ENCODE results near the gene CTSC. TPM values are rescaled to one million over a fixed set of nuclear protein-coding genes. Genes with fewer than 3 reads are reported as not detected.

CTSC gene
- total and polyA plus RNA-seq, 4 experiments from 2014 or later = 57.1 to 161 (median 99.3) TPM

- no peaks in the 10 kb centered on the region for H3K36me3 ChIP-seq (ENCODE audit: insufficient read depth, low read length)
- H3K27me3 ChIP-seq (ENCODE audit: insufficient read depth, low read length) = no peaks in the 10 kb centered on the region
- H3K27ac Mint-ChIP-seq = peak overlapping the region in 3 of 7 donors; percentile 19 to 43 (median 39)
- ChIA-PET POLR2A (ENCODE audit: partially characterized antibody) (interaction anchor here (2.9 kb wide), 1 partner anchor 17 kb away, joined by 19 read pairs; the partner anchor contains the start of gene CTSC), CTCF (ENCODE audit: partially characterized antibody) (interaction anchor here (1.8 kb wide), 1 partner anchor 11 kb away, joined by 5 read pairs; no protein-coding TSS in a partner anchor)
- no peaks in the 10 kb centered on the region for H3K27me3 Mint-ChIP-seq
- H3K9me3 Mint-ChIP-seq = no peaks in the 10 kb centered on the region
- intact Hi-C loops (cut with micrococcal nuclease) = loop anchor here (2.0 kb wide), 1 partner anchor 17 kb away; the partner anchor contains the start of gene CTSC
- peaks cover 17 to 32% (median 21%) of the 10 kb centered on the region in 4 donors for H3K4me1 Mint-ChIP-seq
- no peaks in the 10 kb centered on the region for H3K36me3 Mint-ChIP-seq
- peaks cover 31% of the 10 kb centered on the region for H3K4me1 ChIP-seq (ENCODE audit: insufficient read depth, low read length)
- H3K4me3 Mint-ChIP-seq = peak overlapping the region in 6 of 8 donors; percentile 6 to 71 (median 52)
- no peaks in the 10 kb centered on the region for H3K9me3 ChIP-seq (ENCODE audit: control insufficient read depth in 1 of 2, low read length in 2 of 2)
- H3K4me3 ChIP-seq (ENCODE audit: low read length in 2 of 2) = no peak overlapping the region
- no peak for DNase-seq
- H3K27ac ChIP-seq (ENCODE audit: low read depth, low read length) = no peak overlapping the region
Observed at GRCh38 chr11:88353835-88354496, 16.4 kb upstream of the CTSC start.

GRCh38 chr11:88353386-88353785, 15.8 kb upstream of the CTSC start:
- Mint-ChIP-seq H3K27me3 (no peaks in the 10 kb centered on the region), H3K9me3 (no peaks in the 10 kb centered on the region), H3K36me3 (no peaks in the 10 kb centered on the region), H3K27ac (peak overlapping the region in 3 of 7 donors; percentile 36 to 43 (median 39)), H3K4me3 (peak overlapping the region in 2 of 8 donors; percentile 66 to 71), H3K4me1 (peaks cover 17 to 32% (median 21%) of the 10 kb centered on the region in 4 donors)
- Histone ChIP-seq H3K4me3 (ENCODE audit: low read length in 2 of 2) (no peak overlapping the region), H3K27ac (ENCODE audit: low read depth, low read length) (no peak overlapping the region), H3K27me3 (ENCODE audit: insufficient read depth, low read length) (no peaks in the 10 kb centered on the region), H3K36me3 (ENCODE audit: insufficient read depth, low read length) (no peaks in the 10 kb centered on the region), H3K9me3 (ENCODE audit: control insufficient read depth in 1 of 2, low read length in 2 of 2) (no peaks in the 10 kb centered on the region), H3K4me1 (ENCODE audit: insufficient read depth, low read length) (peaks cover 31% of the 10 kb centered on the region)
- no peak for DNase-seq
- ChIA-PET POLR2A (ENCODE audit: partially characterized antibody) (no interaction called here), CTCF (ENCODE audit: partially characterized antibody) (no interaction called here)
- intact Hi-C loops (cut with micrococcal nuclease) = no loop called here

- H3K27me3 ChIP-seq (ENCODE audit: insufficient read depth, low read length) = no peaks in the 10 kb centered on the region
- ChIA-PET POLR2A (ENCODE audit: partially characterized antibody) (no interaction called here), CTCF (ENCODE audit: partially characterized antibody) (interaction anchor here (1.0 kb wide), 1 partner anchor 15 kb away, joined by 4 read pairs; no protein-coding TSS in a partner anchor)
- intact Hi-C loops (cut with micrococcal nuclease) = no loop called here
- H3K4me3 ChIP-seq (ENCODE audit: low read length in 2 of 2) = no peak overlapping the region
- peaks cover 0 to 3% of the 10 kb centered on the region in 2 donors for H3K36me3 Mint-ChIP-seq
- H3K27ac Mint-ChIP-seq = no peak overlapping the region
- peaks cover 21% of the 10 kb centered on the region for H3K4me1 ChIP-seq (ENCODE audit: insufficient read depth, low read length)
- DNase-seq = no peak
- H3K4me1 Mint-ChIP-seq = peaks cover 8 to 22% (median 15%) of the 10 kb centered on the region in 4 donors
- H3K27me3 Mint-ChIP-seq = no peaks in the 10 kb centered on the region
- no peak overlapping the region for H3K27ac ChIP-seq (ENCODE audit: low read depth, low read length)
- H3K36me3 ChIP-seq (ENCODE audit: insufficient read depth, low read length) = no peaks in the 10 kb centered on the region
- peaks cover 0 to 2% (median 0%) of the 10 kb centered on the region in 8 donors for H3K9me3 Mint-ChIP-seq
- no peaks in the 10 kb centered on the region for H3K9me3 ChIP-seq (ENCODE audit: control insufficient read depth in 1 of 2, low read length in 2 of 2)
- H3K4me3 Mint-ChIP-seq = no peak overlapping the region
Observed at GRCh38 chr11:88352139-88352538, 14.6 kb upstream of the CTSC start.

GRCh38 chr11:88348870-88349269, 11.3 kb upstream of the CTSC start:
- Histone ChIP-seq H3K4me1 (ENCODE audit: insufficient read depth, low read length) (peaks cover 20% of the 10 kb centered on the region), H3K9me3 (ENCODE audit: control insufficient read depth in 1 of 2, low read length in 2 of 2) (no peaks in the 10 kb centered on the region), H3K27me3 (ENCODE audit: insufficient read depth, low read length) (no peaks in the 10 kb centered on the region), H3K4me3 (ENCODE audit: low read length in 2 of 2) (no peak overlapping the region), H3K36me3 (ENCODE audit: insufficient read depth, low read length) (no peaks in the 10 kb centered on the region), H3K27ac (ENCODE audit: low read depth, low read length) (no peak overlapping the region)
- Mint-ChIP-seq H3K4me3 (no peak overlapping the region), H3K27ac (no peak overlapping the region), H3K4me1 (peaks cover 4 to 23% (median 11%) of the 10 kb centered on the region in 4 donors), H3K27me3 (no peaks in the 10 kb centered on the region), H3K36me3 (peaks cover 0 to 3% of the 10 kb centered on the region in 2 donors), H3K9me3 (peaks cover 0 to 2% (median 0%) of the 10 kb centered on the region in 8 donors)
- ChIA-PET CTCF (ENCODE audit: partially characterized antibody) (no interaction called here), POLR2A (ENCODE audit: partially characterized antibody) (interaction anchor here (3.6 kb wide), 1 partner anchor 11 kb away, joined by 14 read pairs; the partner anchor contains the start of gene CTSC)
- intact Hi-C loops (cut with micrococcal nuclease) = no loop called here
- DNase-seq = no peak

GRCh38 chr11:88345949-88346348, 8.4 kb upstream of the CTSC start:
- no peak overlapping the region for H3K4me3 Mint-ChIP-seq
- Histone ChIP-seq H3K27ac (ENCODE audit: low read depth, low read length) (no peak overlapping the region), H3K9me3 (ENCODE audit: control insufficient read depth in 1 of 2, low read length in 2 of 2) (no peaks in the 10 kb centered on the region), H3K4me3 (ENCODE audit: low read length in 2 of 2) (no peak overlapping the region), H3K4me1 (ENCODE audit: insufficient read depth, low read length) (peaks cover 18% of the 10 kb centered on the region), H3K36me3 (ENCODE audit: insufficient read depth, low read length) (no peaks in the 10 kb centered on the region), H3K27me3 (ENCODE audit: insufficient read depth, low read length) (no peaks in the 10 kb centered on the region)
- peaks cover 0 to 2% (median 0%) of the 10 kb centered on the region in 8 donors for H3K9me3 Mint-ChIP-seq
- H3K4me1 Mint-ChIP-seq = peaks cover 4 to 23% (median 12%) of the 10 kb centered on the region in 4 donors
- DNase-seq = no peak
- POLR2A ChIA-PET (ENCODE audit: partially characterized antibody) = no interaction called here
- no peaks in the 10 kb centered on the region for H3K27me3 Mint-ChIP-seq
- peaks cover 0 to 3% of the 10 kb centered on the region in 2 donors for H3K36me3 Mint-ChIP-seq
- CTCF ChIA-PET (ENCODE audit: partially characterized antibody) = no interaction called here
- no peak overlapping the region for H3K27ac Mint-ChIP-seq
- intact Hi-C loops (cut with micrococcal nuclease) = no loop called here

GRCh38 chr11:88345408-88345807, 7.9 kb upstream of the CTSC start:
- H3K36me3 Mint-ChIP-seq = peaks cover 0 to 3% of the 10 kb centered on the region in 2 donors
- H3K4me3 Mint-ChIP-seq = no peak overlapping the region
- peaks cover 6 to 25% (median 13%) of the 10 kb centered on the region in 4 donors for H3K4me1 Mint-ChIP-seq
- Histone ChIP-seq H3K9me3 (ENCODE audit: control insufficient read depth in 1 of 2, low read length in 2 of 2) (no peaks in the 10 kb centered on the region), H3K4me3 (ENCODE audit: low read length in 2 of 2) (no peak overlapping the region), H3K4me1 (ENCODE audit: insufficient read depth, low read length) (peaks cover 18% of the 10 kb centered on the region), H3K27ac (ENCODE audit: low read depth, low read length) (no peak overlapping the region), H3K27me3 (ENCODE audit: insufficient read depth, low read length) (no peaks in the 10 kb centered on the region), H3K36me3 (ENCODE audit: insufficient read depth, low read length) (no peaks in the 10 kb centered on the region)
- no peaks in the 10 kb centered on the region for H3K27me3 Mint-ChIP-seq
- CTCF ChIA-PET (ENCODE audit: partially characterized antibody) = no interaction called here
- POLR2A ChIA-PET (ENCODE audit: partially characterized antibody) = interaction anchor here (0.7 kb wide), 1 partner anchor 24 kb away, joined by 3 read pairs; no protein-coding TSS in a partner anchor
- H3K9me3 Mint-ChIP-seq = peaks cover 0 to 2% (median 0%) of the 10 kb centered on the region in 8 donors
- no peak overlapping the region for H3K27ac Mint-ChIP-seq
- intact Hi-C loops (cut with micrococcal nuclease) = no loop called here
- DNase-seq = no peak

- no peaks in the 10 kb centered on the region for H3K27me3 ChIP-seq (ENCODE audit: insufficient read depth, low read length)
- no peaks in the 10 kb centered on the region for H3K36me3 ChIP-seq (ENCODE audit: insufficient read depth, low read length)
- peaks cover 0 to 2% (median 0%) of the 10 kb centered on the region in 8 donors for H3K9me3 Mint-ChIP-seq
- no peak overlapping the region for H3K27ac Mint-ChIP-seq
- peaks cover 11 to 27% (median 18%) of the 10 kb centered on the region in 4 donors for H3K4me1 Mint-ChIP-seq
- DNase-seq = no peak
- ChIA-PET CTCF (ENCODE audit: partially characterized antibody) (interaction anchor here (1.5 kb wide), 1 partner anchor 14 kb away, joined by 3 read pairs; no protein-coding TSS in a partner anchor), POLR2A (ENCODE audit: partially characterized antibody) (interaction anchor here (0.7 kb wide), 2 partner anchors 15 to 24 kb away, joined by 3 read pairs; no protein-coding TSS in a partner anchor)
- H3K9me3 ChIP-seq (ENCODE audit: control insufficient read depth in 1 of 2, low read length in 2 of 2) = no peaks in the 10 kb centered on the region
- H3K27me3 Mint-ChIP-seq = no peaks in the 10 kb centered on the region
- peaks cover 23% of the 10 kb centered on the region for H3K4me1 ChIP-seq (ENCODE audit: insufficient read depth, low read length)
- intact Hi-C loops (cut with micrococcal nuclease) = no loop called here
- no peak overlapping the region for H3K4me3 Mint-ChIP-seq
- peaks cover 0 to 3% of the 10 kb centered on the region in 2 donors for H3K36me3 Mint-ChIP-seq
- no peak overlapping the region for H3K27ac ChIP-seq (ENCODE audit: low read depth, low read length)
- no peak overlapping the region for H3K4me3 ChIP-seq (ENCODE audit: low read length in 2 of 2)
Observed at GRCh38 chr11:88344869-88345268, 7.3 kb upstream of the CTSC start.

Data from CD4-positive, alpha-beta memory T cell (primary cell).